GM19023 (cell line): Measurements from ENCODE around the gene MORN1.
A peak's percentile ranks its signal among the peaks of the same experiment; 100 is the strongest.
"Not testable (repeated sequence)": the region's sequence is repeated elsewhere in the genome, so short reads cannot be mapped to it uniquely, and the experiment has no call there.

Experiments used
- ATAC-seq: cut with Tn5 transposase; IDR thresholded peaks from one replicate; pipeline ENCODE4 v1.9.1; 2021; ENCODE audit warnings: mild to moderate bottlenecking, moderate library complexity; ENCODE audit not compliant: unreplicated experiment

Gene MORN1

GRCh38 chr1:2391041-2391930, at the start of gene MORN1, which contains the start of gene RER1:
TSS of gene MORN1 (minus strand) at chr1:2391554. CDS start at chr1:2391533, 21 bp downstream.
TSS of gene RER1 (plus strand) at chr1:2391841. CDS start at chr1:2395791, 3,950 bp downstream.
- ATAC-seq: peak; percentile 92

DNA sequence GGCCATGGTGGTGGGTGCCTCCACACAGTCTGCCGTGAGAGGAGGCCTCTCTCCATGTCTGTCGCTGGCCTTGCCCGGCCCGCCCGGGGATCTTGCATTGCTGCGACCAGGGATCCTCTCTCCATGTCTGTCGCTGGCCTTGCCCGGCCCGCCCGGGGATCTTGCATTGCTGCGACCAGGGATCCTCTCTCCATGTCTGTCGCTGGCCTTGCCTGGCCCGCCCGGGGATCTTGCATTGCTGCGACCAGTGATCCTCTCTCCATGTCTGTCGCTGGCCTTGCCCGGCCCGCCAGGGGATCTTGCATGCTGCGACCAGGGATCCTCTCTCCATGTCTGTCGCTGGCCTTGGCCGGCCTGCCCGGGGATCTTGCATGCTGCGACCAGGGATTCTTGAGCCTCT, 49.0 kb upstream of the MORN1 start:
- not testable (repeated sequence) for ATAC-seq

DNA sequence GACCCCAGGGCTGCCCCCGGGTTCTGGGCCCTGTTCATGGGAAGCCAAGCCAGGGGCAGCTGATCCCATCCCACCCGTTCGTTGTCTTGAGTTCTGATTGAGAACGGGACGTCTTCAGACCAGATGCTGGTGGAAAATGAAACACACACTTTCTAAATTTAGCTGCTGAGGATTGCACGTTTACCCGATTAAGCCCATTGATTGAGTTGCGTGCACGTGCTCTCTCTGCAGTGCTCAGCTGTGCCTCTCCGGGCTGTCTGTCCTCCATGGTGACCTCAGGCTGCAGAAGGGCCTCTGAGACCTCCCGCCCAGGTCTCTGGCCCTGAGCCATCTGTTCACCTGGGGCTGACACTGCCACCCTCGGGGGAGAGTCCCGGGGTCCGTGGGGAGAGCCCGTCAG, 48.0 kb upstream of the MORN1 start:
- no peak for ATAC-seq

DNA sequence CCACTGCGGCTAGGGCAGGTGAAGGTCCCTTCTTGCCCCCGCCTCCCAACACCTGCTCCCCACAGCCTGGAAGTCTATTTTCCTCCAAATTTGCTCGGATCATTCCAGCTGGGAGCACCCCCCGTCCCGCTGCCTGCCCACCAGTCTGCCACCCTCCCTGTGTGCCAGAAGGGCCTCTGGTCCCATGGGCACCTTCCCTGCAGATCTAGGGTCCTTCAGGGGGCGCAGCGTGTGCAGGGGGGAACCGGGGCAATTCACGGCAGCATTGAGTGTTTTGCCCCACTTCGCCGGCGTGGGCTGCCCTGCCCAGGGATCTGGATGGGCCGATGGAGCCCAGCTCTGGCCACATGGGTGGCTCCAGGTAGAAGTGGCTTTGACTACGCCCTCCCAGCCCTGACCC, 47.3 kb upstream of the MORN1 start:
- ATAC-seq: no peak

DNA sequence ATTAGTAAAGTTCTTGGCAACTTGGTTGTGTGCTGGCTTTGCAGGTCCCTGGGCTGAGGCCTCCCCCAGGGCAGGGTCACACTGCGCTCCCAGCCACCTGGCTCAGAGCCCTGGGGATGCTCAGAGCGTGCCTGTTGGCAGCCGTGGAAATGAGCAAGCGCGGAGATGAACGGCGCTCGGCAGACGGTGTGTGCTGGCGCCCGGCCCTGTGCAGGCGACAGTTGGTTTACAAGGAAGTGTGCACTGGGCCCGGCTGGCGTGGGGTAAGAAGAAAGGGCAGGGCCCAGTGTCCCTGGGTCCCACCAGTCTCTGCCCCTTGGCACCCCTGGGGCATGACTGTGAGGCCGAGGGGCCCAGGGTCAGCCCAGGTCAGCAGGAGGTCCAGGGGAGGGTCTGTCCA, 46.7 kb upstream of the MORN1 start:
- ATAC-seq: no peak

DNA sequence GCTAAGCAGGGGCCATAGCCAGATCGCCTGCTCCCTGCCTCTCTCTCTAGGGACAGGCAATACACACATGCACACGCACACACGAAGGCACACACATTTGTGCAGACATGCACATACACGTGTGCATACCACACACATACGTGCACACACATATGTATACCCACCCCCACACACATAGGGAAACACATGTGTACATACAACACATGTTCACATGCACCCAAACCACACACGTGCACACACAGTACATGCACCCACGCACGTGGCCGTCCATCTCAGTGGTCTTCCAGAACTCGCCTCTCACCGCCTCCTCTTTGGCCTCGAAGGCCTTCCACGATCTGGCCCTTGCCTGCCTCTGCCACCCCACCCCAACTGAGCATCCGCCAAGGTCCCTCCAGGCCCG, 46.3 kb upstream of the MORN1 start:
- no peak for ATAC-seq

GRCh38 chr1:2436876-2437275, 45.5 kb upstream of the MORN1 start:
- no peak for ATAC-seq

GRCh38 chr1:2435746-2436355, 44.5 kb upstream of the MORN1 start:
- ATAC-seq: no peak

DNA sequence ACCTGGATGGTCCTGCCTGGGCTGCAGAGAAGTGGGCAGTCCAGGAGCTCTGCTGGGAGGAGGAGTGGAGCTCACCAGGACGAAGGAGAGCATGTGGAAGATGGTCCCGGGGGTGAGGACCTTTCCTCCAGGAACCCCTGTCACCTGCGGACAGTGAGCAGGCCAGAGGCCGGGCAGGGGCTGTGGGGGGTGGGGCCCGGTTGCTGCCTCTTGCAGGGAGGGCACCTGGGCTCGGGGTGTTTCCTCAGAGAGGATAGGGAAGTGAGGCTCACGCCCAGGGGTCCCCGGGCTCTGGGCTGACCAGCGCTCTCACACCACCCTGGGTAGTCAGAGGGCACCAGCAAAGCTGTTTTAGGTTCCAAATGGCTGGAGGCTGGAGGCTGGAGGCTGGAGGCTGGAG, 43.7 kb upstream of the MORN1 start:
- ATAC-seq: no peak

GRCh38 chr1:2433936-2434655, 42.7 kb upstream of the MORN1 start:
- no peak for ATAC-seq

GRCh38 chr1:2433196-2433595, 41.8 kb upstream of the MORN1 start:
- no peak for ATAC-seq

GRCh38 chr1:2432441-2432844, 41.1 kb upstream of the MORN1 start:
- ATAC-seq: no peak

GRCh38 chr1:2431518-2431917, 40.2 kb upstream of the MORN1 start:
- no peak for ATAC-seq

DNA sequence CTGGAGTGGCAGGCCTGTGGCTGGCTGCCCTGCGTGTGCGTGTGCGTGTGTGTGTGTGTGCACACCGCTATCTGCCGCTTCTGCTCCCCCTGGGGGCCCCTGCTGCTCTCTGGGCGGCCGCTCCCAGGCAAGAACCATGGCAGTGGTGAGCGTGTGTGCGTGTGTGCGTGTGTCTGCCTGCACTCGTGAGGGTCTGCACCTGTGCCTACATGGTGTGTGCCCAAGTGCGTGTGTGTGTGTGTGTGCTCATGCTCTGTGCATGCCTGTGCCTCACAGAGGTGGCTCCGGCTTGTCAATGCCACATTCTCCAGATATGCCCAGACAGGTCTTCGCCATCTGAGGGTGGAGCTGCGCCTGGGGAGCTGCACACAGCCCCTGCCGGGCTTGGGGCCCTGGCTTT, 39.7 kb upstream of the MORN1 start:
- ATAC-seq: no peak

GRCh38 chr1:2430592-2430973, 39.2 kb upstream of the MORN1 start:
- no peak for ATAC-seq

DNA sequence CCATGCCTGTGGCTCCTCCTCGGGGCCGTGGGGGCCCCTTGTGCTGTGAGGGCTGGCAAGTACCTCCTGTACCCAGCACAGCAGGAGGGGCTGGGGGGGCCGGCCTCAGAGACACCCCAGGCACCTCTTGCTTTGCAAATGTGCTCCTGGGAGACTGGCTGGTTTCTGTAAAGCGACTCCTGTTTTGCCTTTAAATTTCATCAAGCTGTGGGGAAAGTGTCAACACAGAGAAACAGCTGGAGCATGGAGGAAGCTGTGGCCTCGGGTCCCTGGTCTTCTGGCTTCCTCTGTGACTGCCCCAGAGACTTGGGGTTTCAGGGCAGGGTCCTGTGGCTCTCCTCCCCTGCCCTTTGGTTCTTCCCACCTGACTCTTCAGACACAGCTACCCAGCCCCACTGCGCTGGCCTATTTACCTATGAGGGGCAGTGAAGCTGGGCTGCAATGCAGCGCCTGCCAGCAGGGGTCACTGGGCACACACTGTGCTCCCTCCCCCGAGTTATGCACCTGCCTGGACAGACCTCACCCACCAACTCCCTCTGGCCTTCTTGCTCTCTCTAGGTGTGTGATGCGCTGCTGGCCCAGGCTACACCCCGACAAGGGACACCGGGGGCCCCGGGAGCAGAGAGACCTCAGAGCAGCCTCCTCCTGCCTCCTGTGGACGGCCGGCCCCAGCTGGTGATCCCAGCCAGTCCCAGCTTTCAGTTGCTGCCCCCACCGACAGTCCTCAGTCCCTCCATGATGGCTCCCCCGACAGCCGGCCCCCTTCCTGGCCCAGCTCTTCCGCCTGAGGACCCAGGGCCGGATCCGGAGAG, 38.6 kb upstream of the MORN1 start:
- ATAC-seq: no peak

- ATAC-seq: no peak
Measured at GRCh38 chr1:2428490-2428889, 37.1 kb upstream of the MORN1 start.

DNA sequence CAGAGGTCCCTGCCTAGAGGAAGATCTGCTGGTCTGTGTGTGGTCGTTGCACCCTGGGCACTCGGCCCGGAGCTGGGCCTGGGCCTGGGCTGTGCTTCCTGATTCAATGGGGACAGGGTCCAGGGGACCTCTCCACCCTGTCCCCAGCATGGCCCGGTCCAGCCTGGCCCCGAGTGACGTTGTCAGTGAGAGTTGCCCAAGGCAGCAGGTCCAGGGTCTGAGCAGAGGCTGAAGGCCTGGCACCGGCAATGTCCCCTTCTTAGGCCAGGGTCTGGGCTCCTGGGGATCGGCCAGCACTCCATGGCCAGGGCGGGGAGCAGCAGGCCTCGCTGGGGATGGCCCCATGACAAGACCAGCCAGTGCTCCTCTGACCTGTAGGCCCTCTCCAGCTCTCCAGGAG, 36.6 kb upstream of the MORN1 start:
- no peak for ATAC-seq

DNA sequence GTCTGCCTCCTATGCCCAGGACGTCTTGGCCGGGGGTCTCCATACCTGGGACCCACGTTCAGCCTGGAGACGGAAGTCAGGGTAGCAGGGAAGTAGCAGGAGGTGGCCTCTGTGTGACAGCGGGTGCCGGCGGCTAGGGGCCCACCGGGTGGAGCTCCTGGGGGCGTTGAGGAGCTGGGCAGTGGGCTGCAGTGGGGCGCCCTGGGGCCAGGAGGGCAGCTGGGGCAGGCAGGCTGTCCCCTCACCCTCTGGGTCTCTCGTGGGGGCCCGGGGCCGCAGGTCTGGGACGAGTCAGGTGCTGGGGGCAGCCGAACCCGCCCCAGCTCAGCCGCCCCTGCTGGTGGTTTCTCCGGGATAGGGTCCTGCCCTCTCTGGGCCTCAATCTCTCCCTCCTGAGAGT, 35.7 kb upstream of the MORN1 start:
- no peak for ATAC-seq

- ATAC-seq: no peak
Measured at GRCh38 chr1:2426540-2426939, 35.2 kb upstream of the MORN1 start.

- ATAC-seq: no peak
Measured at GRCh38 chr1:2425892-2426291, 34.5 kb upstream of the MORN1 start.
